ENCODE measurements around the gene F10.
A peak's percentile ranks its signal among the peaks of the same experiment; 100 is the strongest.

The F10 gene

GRCh38 chr13:113192279-113192678 is 69.7 kb downstream of the F10 start:
- Histone ChIP-seq H3K79me2 (ENCODE audit: control insufficient read depth, insufficient read depth, low read length, unreplicated experiment) (peaks cover 6% of the 10 kb centered on the region), H3K36me3 (ENCODE audit: insufficient read depth, low read length) (peaks cover 53% of the 10 kb centered on the region), H3K4me3 (ENCODE audit: low read depth, low read length) (no peak overlapping the region), H3K4me1 (ENCODE audit: control insufficient read depth, insufficient read depth, low read length, unreplicated experiment) (peaks cover 30% of the 10 kb centered on the region), H3K27ac (ENCODE audit: low read depth, low read length) (peak overlapping the region; percentile 47), H2AFZ (ENCODE audit: low read length, unreplicated experiment) (no peak overlapping the region), H3K27me3 (ENCODE audit: insufficient read depth, low read length) (no peaks in the 10 kb centered on the region)

- Histone ChIP-seq H3K36me3 (ENCODE audit: insufficient read depth, low read length) (peaks cover 58% of the 10 kb centered on the region), H3K4me3 (ENCODE audit: low read depth, low read length) (no peak overlapping the region), H3K4me1 (ENCODE audit: control insufficient read depth, insufficient read depth, low read length, unreplicated experiment) (peaks cover 26% of the 10 kb centered on the region), H3K27ac (ENCODE audit: low read depth, low read length) (peak overlapping the region; percentile 73), H3K27me3 (ENCODE audit: insufficient read depth, low read length) (no peaks in the 10 kb centered on the region), H3K79me2 (ENCODE audit: control insufficient read depth, insufficient read depth, low read length, unreplicated experiment) (peaks cover 6% of the 10 kb centered on the region), H2AFZ (ENCODE audit: low read length, unreplicated experiment) (no peak overlapping the region)
Measured at GRCh38 chr13:113192902-113193301, 70.3 kb downstream of the F10 start.

GRCh38 chr13:113195360-113195759 is 72.8 kb downstream of the F10 start:
- Histone ChIP-seq H3K27ac (ENCODE audit: low read depth, low read length) (no peak overlapping the region), H3K36me3 (ENCODE audit: insufficient read depth, low read length) (peaks cover 45% of the 10 kb centered on the region), H3K4me1 (ENCODE audit: control insufficient read depth, insufficient read depth, low read length, unreplicated experiment) (peaks cover 16% of the 10 kb centered on the region), H3K4me3 (ENCODE audit: low read depth, low read length) (no peak overlapping the region), H3K79me2 (ENCODE audit: control insufficient read depth, insufficient read depth, low read length, unreplicated experiment) (peaks cover 21% of the 10 kb centered on the region), H3K27me3 (ENCODE audit: insufficient read depth, low read length) (no peaks in the 10 kb centered on the region), H2AFZ (ENCODE audit: low read length, unreplicated experiment) (no peak overlapping the region)

GRCh38 chr13:113196970-113197737 is 74.6 kb downstream of the F10 start:
- Histone ChIP-seq H3K27me3 (ENCODE audit: insufficient read depth, low read length) (no peaks in the 10 kb centered on the region), H3K4me3 (ENCODE audit: low read depth, low read length) (no peak overlapping the region), H2AFZ (ENCODE audit: low read length, unreplicated experiment) (no peak overlapping the region), H3K27ac (ENCODE audit: low read depth, low read length) (no peak overlapping the region), H3K79me2 (ENCODE audit: control insufficient read depth, insufficient read depth, low read length, unreplicated experiment) (peaks cover 34% of the 10 kb centered on the region), H3K36me3 (ENCODE audit: insufficient read depth, low read length) (peaks cover 41% of the 10 kb centered on the region), H3K4me1 (ENCODE audit: control insufficient read depth, insufficient read depth, low read length, unreplicated experiment) (peaks cover 17% of the 10 kb centered on the region)
